HepG2 (cell line): Measurements from ENCODE around the gene TTC31. TPM values are rescaled to one million over a fixed set of nuclear protein-coding genes. Genes with fewer than 3 reads are reported as not detected.
"Not testable (repeated sequence)": the region's sequence is repeated elsewhere in the genome, so short reads cannot be mapped to it uniquely, and the experiment has no call there.

Source experiments
- ATAC-seq: fragments of 200-7000 bp; cut with Tn5 transposase; 3 replicates; pipeline ENCODE4 v1.9.1; 2020; ENCODE audit warnings: mild to moderate bottlenecking, moderate library complexity
- BruUV-seq: library from RNA; stranded (reverse); fragments of 400-500 nt; replicated peaks from 2 replicates; lab custom pipeline; 2021; lab: Mats Ljungman, UMichigan
- CTCF ChIA-PET: fragments of 300-600 bp; formaldehyde crosslinking; extraction: SDS; loops from one replicate; lab custom pipeline; 2021; ENCODE audit warnings: low total read pairs, inconsistent platforms, low intra/inter-chr PET ratio; lab: Yijun Ruan, JAX
- POLR2A ChIA-PET: fragments of 350-600 bp; sonication (Branson Sonifier 250); formaldehyde crosslinking; loops from one replicate; lab custom pipeline; 2020; ENCODE audit warnings: antibody characterized with exemption, inconsistent platforms; lab: Yijun Ruan, JAX
- DNase-seq: peaks from one replicate; pipeline ENCODE4 v3.0.0-alpha.2; 2015; ENCODE audit warnings: low spot score
- FAIRE-seq: peaks from 3 replicates; lab custom pipeline; 2011; peaks lifted over from hg19 to GRCh38; lab: Jason Lieb, UNC
- H2AFZ ChIP-seq: one replicate; pipeline ENCODE4 v1.6.1; 2011; ENCODE audit warnings: low read length, inconsistent platforms
- H3K27ac ChIP-seq: fragments of 300-600 bp; 3 replicates; pipeline ENCODE4 v1.8.0; 2011; ENCODE audit warnings: mixed run types, mild to moderate bottlenecking, mixed read lengths, low read length, inconsistent platforms; ENCODE audit not compliant: insufficient read depth; ENCODE audit errors: extremely low read length
- H3K27me3 ChIP-seq, 2 experiments: fragments of 200-600 bp in 1 of 2; 2 replicates in 1 of 2; 3 replicates in 1 of 2; pipeline versions ENCODE4 v1.6.0 to v1.8.0; 2011; ENCODE audit warnings: low read length in 2 of 2, mild to moderate bottlenecking in 2 of 2, moderate library complexity in 2 of 2, inconsistent platforms in 1 of 2; ENCODE audit not compliant: insufficient read depth in 2 of 2, control insufficient read depth in 1 of 2
- H3K36me3 ChIP-seq, 2 experiments: fragments of 200-600 bp in 1 of 2; replicated peaks in 1 of 2; 2 replicates in 1 of 2; 3 replicates in 1 of 2; pipeline versions ENCODE4 v1.5.1 to v1.8.0; 2011; ENCODE audit warnings: low read length in 2 of 2, inconsistent platforms in 1 of 2; ENCODE audit not compliant: insufficient read depth in 2 of 2, control insufficient read depth in 1 of 2
- H3K4me1 ChIP-seq: 2 replicates; pipeline ENCODE4 v1.5.1; 2012; ENCODE audit warnings: low read length, inconsistent platforms; ENCODE audit not compliant: insufficient read depth
- H3K4me2 ChIP-seq: 2 replicates; pipeline ENCODE4 v1.6.0; 2011; ENCODE audit warnings: low read depth, low read length, inconsistent platforms
- H3K4me3 ChIP-seq, 3 experiments: fragments of 200-600 bp in 1 of 3; sonication (generic), shearing (Covaris generic) in 1 of 3; replicated peaks in 1 of 3; 2 replicates each; pipeline ENCODE4 v1.5.1; 2011 to 2016; ENCODE audit warnings: low read length in 3 of 3, inconsistent platforms in 2 of 3, low read depth in 2 of 3, mild to moderate bottlenecking in 2 of 3, control low read depth in 1 of 3, mixed read lengths in 1 of 3; ENCODE audit not compliant: insufficient read depth in 1 of 3
- H3K79me2 ChIP-seq: one replicate; pipeline ENCODE4 v1.6.1; 2011; ENCODE audit warnings: low read length, inconsistent platforms; ENCODE audit not compliant: insufficient read depth
- H3K9ac ChIP-seq: 2 replicates; pipeline ENCODE4 v1.6.0; 2011; ENCODE audit warnings: mild to moderate bottlenecking, low read depth, low read length, inconsistent platforms; ENCODE audit not compliant: insufficient read depth
- H3K9me3 ChIP-seq: 2 replicates; pipeline ENCODE4 v1.5.1; 2012; ENCODE audit warnings: mild to moderate bottlenecking, low read length
- H4K20me1 ChIP-seq: 2 replicates; pipeline ENCODE4 v1.6.0; 2011; ENCODE audit warnings: inconsistent platforms, mild to moderate bottlenecking, low read length, moderate library complexity; ENCODE audit not compliant: insufficient read depth
- AGO1 ChIP-seq: fragments of 200-400 bp; formaldehyde crosslinking; IDR thresholded peaks from 2 replicates; pipeline ENCODE4 v1.6.1; 2017; ENCODE audit warnings: mild to moderate bottlenecking, low read depth, low read length, moderate library complexity; ENCODE audit not compliant: poor library complexity, severe bottlenecking
- HOXA9 ChIP-seq: sonication (generic); formaldehyde crosslinking; IDR thresholded peaks from 2 replicates; pipeline ENCODE4 v1.8.1; 2022; ENCODE audit warnings: missing genetic modification reagents, mild to moderate bottlenecking, moderate library complexity, borderline replicate concordance
- JUNB ChIP-seq: sonication (generic); formaldehyde crosslinking; IDR thresholded peaks from 2 replicates; pipeline ENCODE4 v1.8.0; 2022; ENCODE audit warnings: missing genetic modification reagents, mild to moderate bottlenecking, borderline replicate concordance
- KDM5B ChIP-seq: sonication (generic); formaldehyde crosslinking; IDR thresholded peaks from 2 replicates; pipeline ENCODE4 v1.4.0; 2020; ENCODE audit warnings: missing genetic modification reagents, mild to moderate bottlenecking, borderline replicate concordance
- PAF1 ChIP-seq: IDR thresholded peaks from 2 replicates; pipeline ENCODE4 v1.6.1; 2016; ENCODE audit warnings: missing genetic modification reagents, missing compliant biosample characterization
- POLR2G ChIP-seq: fragments of 200-400 bp; formaldehyde crosslinking; IDR thresholded peaks from 2 replicates; pipeline ENCODE4 v1.6.1; 2018; ENCODE audit warnings: mild to moderate bottlenecking, low read depth, low read length, moderate library complexity
- RBM22 ChIP-seq: fragments of 200-400 bp; formaldehyde crosslinking; optimal IDR thresholded peaks from 2 replicates; pipeline ENCODE3; 2017; ENCODE audit warnings: mild to moderate bottlenecking, low read length, moderate library complexity
- REL ChIP-seq: sonication (generic); formaldehyde crosslinking; conservative IDR thresholded peaks from 2 replicates; pipeline ENCODE4 v1.8.0; 2022; ENCODE audit warnings: mild to moderate bottlenecking, missing genetic modification reagents, moderate library complexity
- SP2 ChIP-seq: sonication (generic); formaldehyde crosslinking; IDR thresholded peaks from 2 replicates; pipeline ENCODE4 v1.5.1; 2020; ENCODE audit warnings: mild to moderate bottlenecking, missing genetic modification reagents
- ZBTB38 ChIP-seq: sonication (generic); formaldehyde crosslinking; IDR thresholded peaks from 2 replicates; pipeline ENCODE4 v1.5.1; 2020; ENCODE audit warnings: mild to moderate bottlenecking, missing genetic modification reagents
- ZC3H13 ChIP-seq: sonication (generic); formaldehyde crosslinking; IDR thresholded peaks from 2 replicates; pipeline ENCODE4 v1.8.1; 2023; ENCODE audit warnings: mild to moderate bottlenecking, missing genetic modification reagents, moderate library complexity
- ZNF558 ChIP-seq: sonication (generic); formaldehyde crosslinking; IDR thresholded peaks from 2 replicates; pipeline ENCODE4 v1.9.0; 2022; ENCODE audit warnings: mild to moderate bottlenecking, missing genetic modification reagents, borderline replicate concordance
- WGBS: methylation state at CpG from one replicate; pipeline ENCODE4 v1.1.6; 2017; ENCODE audit warnings: low lambda C conversion rate; 5-methylcytosine and 5-hydroxymethylcytosine counted together
- in situ Hi-C: cut with HindIII; loops from 2 replicates; pipeline ENCODE4 v1.10.0; 2017; ENCODE audit warnings: low pct_unique_long_range_greater_than_20kb; ENCODE audit not compliant: extremely low pct_ligation_motif_present
- intact Hi-C: fragments of 100-400 bp; cut with micrococcal nuclease; formaldehyde crosslinking; loops from one replicate; pipeline ENCODE4 v1.10.0; 2022; ENCODE audit not compliant: unreplicated experiment
- polyA plus RNA-seq, 8 experiments: library from polyadenylated mRNA; depleted of rRNA in 3 of 8; stranded (reverse) in 7 of 8; unstranded in 1 of 8; fragments of >200 nt; fragmentation: Illumina TruSeq in 4 of 8; extraction: Trizol in 4 of 8; gene quantifications; 2 replicates each; pipeline versions ENCODE4 v1.2.1 to v1.2.3, GENCODE V29; 2011 to 2016; ENCODE audit warnings: low read depth in 4 of 8, missing spikeins in 1 of 8, mixed read lengths in 1 of 8; ENCODE audit not compliant: insufficient read depth in 1 of 8
- total RNA-seq, 5 experiments: library from RNA; depleted of rRNA; stranded (reverse); fragments of >200 nt; fragmentation: Illumina TruSeq; extraction: Trizol; gene quantifications; 2 replicates each; pipeline ENCODE4 v1.2.3, GENCODE V29; 2016; ENCODE audit warnings: low read depth in 1 of 5

Gene TTC31
- total and polyA plus RNA-seq, 2 of the 13 experiments (the other 11 are each of a cell fraction or from before 2014, with no cell fraction given): 28.3 to 39.5 TPM

GRCh38 chr2:74459503-74460118 is 23.3 kb upstream of the TTC31 start:
- H3K4me2 ChIP-seq: peak overlapping the region; percentile 98
- not testable (repeated sequence) for H3K27ac ChIP-seq, DNase-seq, H2AFZ ChIP-seq, H3K9ac ChIP-seq, H4K20me1 ChIP-seq, H3K9me3 ChIP-seq, ATAC-seq
- H3K79me2 ChIP-seq: peaks cover 38% of the 10 kb centered on the region
- peaks cover 1 to 24% of the 10 kb centered on the region in 2 experiments for H3K36me3 ChIP-seq
- intact Hi-C loops: loop anchor here (2.0 kb wide), 2 partner anchors 13 to 69 kb away; partner anchors contain the start of genes AUP1, HTRA2 and MRPL53
- peaks cover 41% of the 10 kb centered on the region for H3K4me1 ChIP-seq
- 87% methylated on average over 12 of the region's 13 CpGs for WGBS
- POLR2A ChIA-PET: interaction anchor here (1.8 to 12.4 kb wide), 10 partner anchors 13 to 70 kb away, joined by 8 to 342 read pairs (median 38); partner anchors contain the start of genes AUP1, C2orf81, CCDC142 and HTRA2
- TF ChIP-seq ZNF558 (CRISPR knock-in tag) (peak; percentile 7; the same call in 1 of the 2 replicates), AGO1 (peak; percentile 38), KDM5B (CRISPR knock-in tag) (0 out of 2 replicates have a peak, but pooled peaks have one; percentile 53), PAF1 (CRISPR knock-in tag) (peak; percentile 58; the same call in 1 of the 2 replicates), SP2 (peak; percentile 12; the same call in 1 of the 2 replicates), JUNB (CRISPR knock-in tag) (peak; percentile 13; the same call in 1 of the 2 replicates), HOXA9 (CRISPR knock-in tag) (0 out of 2 replicates have a peak, but pooled peaks have one; percentile 39), RBM22 (peak; percentile 10), ZC3H13 (CRISPR knock-in tag) (0 out of 2 replicates have a peak, but pooled peaks have one; percentile 67), REL (CRISPR knock-in tag) (0 out of 2 replicates have a peak, but pooled peaks have one; percentile 41), POLR2G (peak; percentile 58), ZBTB38 (CRISPR knock-in tag) (0 out of 2 replicates have a peak, but pooled peaks have one; percentile 16)
- TF ChIP-seq, all 625 proteins: peak for 12; not testable (repeated sequence) for 613
- H3K4me3 ChIP-seq: peak overlapping the region; percentile 65 to 88 (median 86); a peak in 4 of 6 replicates
- H3K27me3 ChIP-seq, CTCF ChIA-PET, FAIRE-seq, in situ Hi-C loops, BruUV-seq: not testable (repeated sequence)
